Bone marrow (tissue), 2 donors: ENCODE measurements around the gene CRACDL.
A peak's percentile ranks its signal among the peaks of the same experiment; 100 is the strongest.

Experiments
- DNase-seq, 2 donors: peaks; one replicate each; lab custom pipeline; 2025; lab: John Stamatoyannopoulos, UW

CRACDL gene

GRCh38 chr2:98823196-98824170 lies 112.5 kb downstream of the CRACDL start:
- no peak for DNase-seq

GRCh38 chr2:98822301-98823164 lies 113.5 kb downstream of the CRACDL start:
- peak in 1 of 2 donors; percentile 35 for DNase-seq

- no peak for DNase-seq
Measured at GRCh38 chr2:98821629-98822135, 114.3 kb downstream of the CRACDL start.

GRCh38 chr2:98819231-98819766 lies 116.7 kb downstream of the CRACDL start:
- no peak for DNase-seq

DNA sequence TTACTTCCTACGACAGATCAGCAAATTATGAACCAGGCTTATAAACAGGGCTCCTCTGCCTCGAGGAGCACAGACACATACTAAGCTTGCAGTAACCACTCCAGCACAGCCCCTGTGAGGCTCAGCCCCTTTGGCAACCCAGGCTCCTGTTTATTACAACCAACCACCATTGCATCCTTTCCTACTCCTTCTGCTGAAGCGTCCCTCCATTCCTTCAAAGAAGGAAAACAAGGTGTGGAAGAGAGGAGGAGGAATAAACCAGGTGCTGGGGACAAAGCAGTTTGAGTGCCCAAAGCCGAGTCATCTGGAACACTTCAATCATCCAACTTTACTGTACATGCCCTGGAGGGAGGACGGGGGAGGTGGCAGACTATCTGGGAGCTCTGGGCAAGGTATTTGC lies 117.9 kb downstream of the CRACDL start:
- no peak for DNase-seq

- no peak for DNase-seq
Measured at GRCh38 chr2:98816281-98816680, 119.7 kb downstream of the CRACDL start.

- no peak for DNase-seq
Measured at GRCh38 chr2:98815795-98816194, 120.2 kb downstream of the CRACDL start.

GRCh38 chr2:98811766-98812165 lies 124.3 kb downstream of the CRACDL start:
- DNase-seq: no peak

- DNase-seq: no peak
Measured at GRCh38 chr2:98810588-98810928, 125.5 kb downstream of the CRACDL start.

- DNase-seq: no peak
Measured at GRCh38 chr2:98809878-98810587, 126.0 kb downstream of the CRACDL start.

DNA sequence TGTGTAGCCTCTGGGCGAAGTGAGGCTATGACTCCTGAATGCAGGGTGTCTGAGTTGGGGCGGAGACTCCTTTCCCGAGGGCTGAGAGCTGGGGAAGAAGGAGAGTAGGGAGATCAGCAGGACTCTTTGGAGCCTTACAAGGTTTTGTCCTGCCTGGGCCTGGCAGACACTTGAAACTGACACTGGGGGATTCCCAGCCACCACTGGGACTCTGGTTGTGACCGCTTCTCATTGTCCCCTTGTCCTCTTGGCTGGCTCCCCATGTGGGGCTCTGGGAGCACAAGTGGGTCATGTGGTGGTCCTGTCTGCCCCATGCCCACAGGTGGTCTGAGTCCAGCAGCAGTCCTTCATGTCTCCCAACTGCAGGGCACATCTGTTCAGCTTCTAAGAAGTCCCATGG lies 126.9 kb downstream of the CRACDL start:
- no peak for DNase-seq

DNA sequence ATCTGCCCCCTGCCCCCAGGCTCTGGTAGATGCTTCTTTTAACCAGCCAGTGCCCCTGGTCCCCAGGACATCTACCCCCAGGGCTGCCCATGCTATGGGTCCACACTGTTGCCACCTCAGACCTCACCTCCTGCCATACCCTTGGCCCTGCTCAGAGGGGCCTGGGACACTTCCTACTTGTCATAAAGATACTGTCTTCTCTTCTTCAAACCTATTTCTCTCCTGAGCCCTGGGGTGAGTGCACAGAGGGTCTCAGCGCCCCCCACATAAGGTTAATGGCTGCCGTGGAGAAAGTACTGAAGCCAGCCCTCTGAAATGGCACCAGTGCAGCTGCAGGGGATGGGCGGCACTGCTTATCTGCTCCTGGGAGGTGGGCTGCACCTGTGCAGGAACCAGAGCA lies 127.5 kb downstream of the CRACDL start:
- DNase-seq: no peak

GRCh38 chr2:98807929-98808328 lies 128.1 kb downstream of the CRACDL start:
- no peak for DNase-seq

DNA sequence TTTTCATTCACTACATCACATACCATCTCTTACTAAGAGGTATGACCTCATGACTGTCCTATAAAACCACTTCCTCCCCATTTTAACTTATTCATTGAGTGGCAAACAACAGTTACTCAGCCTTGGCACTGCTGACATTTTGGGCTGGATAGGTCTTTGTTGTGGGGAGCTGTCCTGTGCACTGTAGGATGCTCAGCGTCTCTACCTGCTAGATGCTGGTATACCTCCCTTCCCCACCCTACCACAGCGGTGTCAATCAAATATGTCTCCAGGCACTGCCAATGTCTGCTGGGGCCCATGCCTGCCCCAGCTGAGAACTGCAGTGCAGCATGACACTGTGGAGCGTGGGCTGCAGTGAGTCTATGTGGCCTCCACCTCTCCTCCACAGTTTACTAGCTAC lies 128.8 kb downstream of the CRACDL start:
- no peak for DNase-seq

- no peak for DNase-seq
Measured at GRCh38 chr2:98806236-98806697, 129.8 kb downstream of the CRACDL start.

DNA sequence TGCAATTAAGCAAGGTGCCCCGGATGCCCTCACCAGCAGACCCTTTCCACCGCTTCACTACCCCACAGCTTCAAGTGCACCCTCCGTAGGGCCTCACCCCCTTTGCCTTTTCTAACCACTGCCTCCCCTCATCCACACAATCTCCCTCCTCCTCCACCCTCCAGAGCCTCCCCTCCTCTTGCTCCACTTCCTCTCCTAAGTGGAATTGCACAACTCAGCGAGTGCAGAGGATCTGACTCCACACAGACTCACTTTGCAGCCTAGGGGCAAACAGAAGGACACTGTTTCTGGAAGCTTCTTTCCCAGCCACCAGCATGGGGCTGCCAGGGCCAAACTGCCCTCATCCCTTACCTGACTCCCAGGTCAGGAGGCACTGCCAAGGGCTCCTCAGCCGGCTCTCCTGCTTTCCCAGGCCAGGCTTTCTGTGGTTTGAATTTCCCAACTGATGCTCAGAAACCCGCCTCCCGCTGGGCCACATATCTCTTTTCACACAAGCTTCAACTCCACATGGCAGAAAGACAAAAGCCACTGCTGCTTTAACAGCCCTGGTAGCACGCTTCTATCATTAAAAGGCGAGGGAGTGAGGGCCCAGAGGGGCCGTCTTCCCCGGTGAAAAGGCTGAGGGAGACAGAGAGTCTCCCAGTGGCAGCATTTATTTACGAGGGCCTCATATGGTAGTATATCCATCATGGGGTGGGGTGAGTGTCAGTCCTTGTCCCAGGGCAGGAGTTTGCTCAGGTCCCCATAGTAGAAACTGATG lies 130.4 kb downstream of the CRACDL start:
- peak in 1 of 2 donors; percentile 29 for DNase-seq

GRCh38 chr2:98804736-98805135 lies 131.3 kb downstream of the CRACDL start:
- no peak for DNase-seq

DNA sequence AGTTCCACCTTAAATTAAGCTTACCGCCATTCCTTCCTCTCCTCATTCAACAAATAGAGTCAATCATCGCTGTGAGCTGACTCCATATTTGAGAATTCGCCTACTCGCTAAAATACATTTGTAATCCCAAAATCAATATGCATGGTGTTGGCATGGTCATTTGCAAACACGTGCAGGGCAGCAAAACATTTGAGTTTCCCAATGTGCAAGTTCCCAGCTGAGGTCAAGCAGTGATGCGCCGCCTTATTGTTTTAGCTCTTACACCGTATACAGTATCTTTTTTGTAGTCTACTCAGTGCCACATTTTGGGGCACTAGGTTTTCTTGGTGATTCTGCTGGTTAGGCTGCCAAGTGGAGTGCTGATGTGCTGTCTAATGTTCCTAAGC lies 131.8 kb downstream of the CRACDL start:
- DNase-seq: no peak

DNA sequence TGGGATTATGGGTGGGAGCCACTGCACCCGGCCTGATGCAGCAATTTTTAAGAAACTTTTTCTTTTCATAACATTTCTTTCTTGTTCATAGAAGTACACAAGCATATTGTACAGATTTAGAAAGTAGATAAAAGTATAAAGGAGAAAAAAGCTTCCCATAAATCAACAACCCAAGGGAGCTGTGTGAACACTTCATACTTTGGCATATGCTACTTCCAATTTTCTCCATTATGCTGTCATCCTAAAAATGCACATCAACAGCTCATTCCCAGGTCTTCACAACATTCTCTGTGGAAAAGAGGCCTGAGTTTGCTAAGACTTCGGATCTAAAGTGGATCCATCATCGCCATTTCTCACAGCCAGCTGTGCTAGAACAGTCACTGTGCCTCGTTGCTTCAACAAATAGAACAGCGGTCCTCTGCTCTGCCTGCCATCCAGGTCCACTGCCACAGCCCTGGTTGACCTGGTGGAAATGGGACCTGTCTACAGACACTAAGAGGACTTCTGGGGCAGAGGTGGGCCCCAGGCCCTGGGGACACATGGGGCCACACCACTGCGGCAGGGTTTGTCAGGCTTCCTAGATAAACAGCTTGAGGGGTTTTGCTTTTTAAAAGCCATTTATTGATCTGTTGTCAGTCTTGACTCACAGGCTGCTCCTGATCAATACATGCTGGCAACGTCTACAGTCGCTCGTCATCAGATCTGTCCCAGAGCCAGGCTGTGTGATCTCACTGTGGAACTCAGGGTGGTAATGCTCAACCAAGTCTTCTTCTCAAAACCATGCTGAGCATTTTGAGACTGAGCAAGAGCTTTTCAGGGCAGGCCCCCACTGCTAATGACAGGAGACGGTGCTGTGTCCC lies 132.4 kb downstream of the CRACDL start:
- no peak for DNase-seq

GRCh38 chr2:98802344-98802743 lies 133.7 kb downstream of the CRACDL start:
- no peak for DNase-seq
